Smooth muscle cell (in vitro differentiated cells): ENCODE data around the gene DHODH. TPM values are rescaled to one million over a fixed set of nuclear protein-coding genes. Genes with fewer than 3 reads are reported as not detected.
"Not testable (repeated sequence)": the region's sequence is repeated elsewhere in the genome, so short reads cannot be mapped to it uniquely, and the experiment has no call there.

Experiments used
- DNase-seq: peaks from one replicate; lab custom pipeline; 2025; ENCODE audit not compliant: unreplicated experiment; lab: John Stamatoyannopoulos, UW
- H2AFZ ChIP-seq: fragments of 200-600 bp; sonication (generic); 2 replicates; pipeline ENCODE4 v1.6.0; 2016; ENCODE audit warnings: antibody characterized with exemption, low read depth, mild to moderate bottlenecking
- H3F3A ChIP-seq: fragments of 200-600 bp; sonication (generic); 2 replicates; pipeline ENCODE4 v1.6.0; 2017; ENCODE audit warnings: antibody characterized with exemption, low read depth
- H3K27ac ChIP-seq: fragments of 200-600 bp; sonication (generic); 2 replicates; pipeline ENCODE4 v1.5.1; 2016; ENCODE audit warnings: low read depth, mild to moderate bottlenecking
- H3K27me3 ChIP-seq: fragments of 200-600 bp; sonication (generic); 2 replicates; pipeline ENCODE4 v1.6.1; 2016; ENCODE audit warnings: low read depth, mild to moderate bottlenecking
- H3K36me3 ChIP-seq: fragments of 200-600 bp; sonication (generic); 2 replicates; pipeline ENCODE4 v1.5.1; 2016; ENCODE audit warnings: low read depth
- H3K4me1 ChIP-seq: fragments of 200-600 bp; sonication (generic); 2 replicates; pipeline ENCODE4 v1.5.1; 2016; ENCODE audit warnings: low read depth
- H3K4me2 ChIP-seq: fragments of 200-600 bp; sonication (generic); 2 replicates; pipeline ENCODE4 v1.6.0; 2016; ENCODE audit warnings: mild to moderate bottlenecking
- H3K4me3 ChIP-seq: fragments of 200-600 bp; sonication (generic); 2 replicates; pipeline ENCODE4 v1.5.1; 2016; ENCODE audit warnings: mild to moderate bottlenecking
- H3K79me2 ChIP-seq: fragments of 200-600 bp; sonication (generic); 2 replicates; pipeline ENCODE4 v1.6.0; 2016; ENCODE audit warnings: low read depth, mild to moderate bottlenecking
- H3K9ac ChIP-seq: fragments of 200-600 bp; sonication (generic); 2 replicates; pipeline ENCODE4 v1.6.0; 2016; ENCODE audit warnings: low read depth
- H3K9me3 ChIP-seq: fragments of 200-600 bp; sonication (generic); replicated peaks from 2 replicates; pipeline ENCODE4 v1.5.1; 2016; ENCODE audit warnings: low read depth
- H4K20me1 ChIP-seq: fragments of 200-600 bp; sonication (generic); 2 replicates; pipeline ENCODE4 v1.6.0; 2016; ENCODE audit warnings: low read depth
- WGBS: methylation state at CpG from one replicate; pipeline ENCODE4 v1.1.7; 2016; ENCODE audit warnings: low lambda C conversion rate; 5-methylcytosine and 5-hydroxymethylcytosine counted together
- polyA plus RNA-seq: library from polyadenylated mRNA; unstranded; fragments of >200 nt; fragmentation: Nextera tagmentation; extraction: Ambion mirVana; gene quantifications from 2 replicates; pipeline ENCODE4 v1.2.1, GENCODE V29; 2016
- total RNA-seq: library from RNA; depleted of rRNA; stranded (reverse); fragments of >200 nt; gene quantifications from 2 replicates; pipeline ENCODE4 v1.2.3, GENCODE V29; 2014
- TF ChIP-seq, protein P1 (sequence below): fragments of 200-600 bp; sonication (generic); IDR thresholded peaks from 2 replicates; pipeline ENCODE4 v1.5.1; 2017; ENCODE audit warnings: borderline replicate concordance, mild to moderate bottlenecking, antibody characterized with exemption; ENCODE audit not compliant: insufficient read depth, poor library complexity, severe bottlenecking

The DHODH gene
- total and polyA plus RNA-seq, 2 experiments from 2014 or later, result 5.0 to 6.2 TPM

DNA sequence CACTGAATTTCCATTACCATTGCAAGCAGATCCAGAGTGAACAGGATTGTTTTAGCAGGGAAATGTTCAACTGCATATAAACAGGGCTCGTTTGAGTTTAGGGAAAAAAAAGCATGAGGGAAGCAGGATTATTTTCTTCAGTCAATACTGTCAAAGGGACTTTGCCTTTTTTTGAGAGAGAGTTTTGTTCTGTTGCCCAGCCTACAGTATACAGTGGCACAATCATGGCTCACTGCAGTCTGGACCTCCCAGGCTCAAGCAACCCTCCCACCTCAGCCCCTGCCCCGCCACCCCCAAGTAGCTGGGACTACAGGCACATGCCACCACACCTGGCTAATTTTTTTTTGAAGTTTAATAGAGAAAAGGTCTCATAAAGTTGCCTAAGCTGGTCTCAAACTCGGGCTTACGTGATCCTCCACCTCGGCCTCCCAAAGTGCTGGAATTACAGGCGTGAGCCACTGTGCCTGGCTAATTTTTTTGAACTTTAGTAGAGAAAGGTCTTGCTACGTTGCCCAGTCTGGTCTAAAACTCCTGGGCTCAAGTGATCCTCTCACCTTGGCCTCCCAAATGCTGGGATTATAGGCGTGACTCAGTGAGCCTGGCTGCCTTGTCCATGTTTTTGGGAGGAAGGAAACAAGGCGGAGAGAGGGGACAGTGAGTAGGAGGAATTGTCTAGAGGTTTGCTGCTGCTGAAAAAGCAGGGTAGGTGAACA lies 23.1 kb upstream of the DHODH start:
- WGBS, result 85% methylated on average over 9 of the region's 9 CpGs
- Histone ChIP-seq H3K36me3 (no peaks in the 10 kb centered on the region), H3K9me3 (no peaks in the 10 kb centered on the region), H4K20me1 (no peaks in the 10 kb centered on the region), H3K4me1 (no peaks in the 10 kb centered on the region), H3K79me2 (no peaks in the 10 kb centered on the region), H3K4me3 (no peak overlapping the region), H3K4me2 (no peak overlapping the region), H3F3A (no peaks in the 10 kb centered on the region), H3K27me3 (peaks cover 3% of the 10 kb centered on the region), H2AFZ (no peak overlapping the region), H3K27ac (no peak overlapping the region), H3K9ac (no peak overlapping the region)
- DNase-seq, result no peak
- TF ChIP-seq, protein P1, sequence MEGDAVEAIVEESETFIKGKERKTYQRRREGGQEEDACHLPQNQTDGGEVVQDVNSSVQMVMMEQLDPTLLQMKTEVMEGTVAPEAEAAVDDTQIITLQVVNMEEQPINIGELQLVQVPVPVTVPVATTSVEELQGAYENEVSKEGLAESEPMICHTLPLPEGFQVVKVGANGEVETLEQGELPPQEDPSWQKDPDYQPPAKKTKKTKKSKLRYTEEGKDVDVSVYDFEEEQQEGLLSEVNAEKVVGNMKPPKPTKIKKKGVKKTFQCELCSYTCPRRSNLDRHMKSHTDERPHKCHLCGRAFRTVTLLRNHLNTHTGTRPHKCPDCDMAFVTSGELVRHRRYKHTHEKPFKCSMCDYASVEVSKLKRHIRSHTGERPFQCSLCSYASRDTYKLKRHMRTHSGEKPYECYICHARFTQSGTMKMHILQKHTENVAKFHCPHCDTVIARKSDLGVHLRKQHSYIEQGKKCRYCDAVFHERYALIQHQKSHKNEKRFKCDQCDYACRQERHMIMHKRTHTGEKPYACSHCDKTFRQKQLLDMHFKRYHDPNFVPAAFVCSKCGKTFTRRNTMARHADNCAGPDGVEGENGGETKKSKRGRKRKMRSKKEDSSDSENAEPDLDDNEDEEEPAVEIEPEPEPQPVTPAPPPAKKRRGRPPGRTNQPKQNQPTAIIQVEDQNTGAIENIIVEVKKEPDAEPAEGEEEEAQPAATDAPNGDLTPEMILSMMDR, result no peak

DNA sequence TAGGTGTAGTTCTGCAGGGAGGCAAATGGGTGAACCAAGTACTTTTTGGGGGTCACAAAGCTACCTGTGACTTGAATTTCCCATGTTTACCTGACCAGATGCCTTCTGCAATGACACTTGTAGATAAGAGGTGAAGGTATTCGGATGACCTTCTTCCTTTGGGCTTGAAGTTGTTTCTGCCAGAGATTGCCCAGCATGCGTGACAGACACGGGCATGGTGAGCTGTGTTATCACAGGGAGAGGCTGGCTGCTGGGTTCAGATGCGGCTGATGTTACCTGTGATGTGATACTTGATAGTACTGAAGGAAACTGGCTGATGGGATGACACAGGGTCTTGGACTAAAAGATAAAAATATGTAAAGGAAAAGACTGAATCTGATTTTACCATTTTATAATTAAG lies 22.4 kb upstream of the DHODH start:
- H3K4me3 ChIP-seq, result no peak overlapping the region
- no peak overlapping the region for H3K27ac ChIP-seq
- 68% methylated on average over 4 of the region's 4 CpGs for WGBS

DNA sequence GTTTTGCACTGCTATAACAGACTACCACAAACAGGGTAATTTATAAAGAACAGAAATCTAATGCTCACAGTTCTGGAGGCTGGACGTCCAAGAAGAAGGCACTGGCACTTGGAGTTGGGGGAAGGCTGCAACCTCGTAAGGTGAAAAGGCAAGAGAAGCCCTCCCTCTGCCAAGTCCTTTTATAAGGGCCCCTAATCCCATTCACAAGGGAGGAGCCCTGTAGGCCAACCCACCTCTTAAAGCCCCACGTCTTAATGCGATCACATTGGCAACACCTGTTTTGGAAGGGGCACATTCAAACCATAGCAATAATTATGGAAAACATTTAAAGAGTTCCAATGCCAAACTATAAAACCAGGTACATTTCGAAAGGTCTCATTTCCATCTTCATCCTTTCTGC lies 13.5 kb upstream of the DHODH start:
- Histone ChIP-seq H3K79me2 (no peaks in the 10 kb centered on the region), H2AFZ (no peak overlapping the region), H3K9me3 (no peaks in the 10 kb centered on the region), H3K36me3 (no peaks in the 10 kb centered on the region), H3K27ac (no peak overlapping the region), H3K4me1 (no peaks in the 10 kb centered on the region), H3K27me3 (peaks cover 31% of the 10 kb centered on the region), H3K4me2 (no peak overlapping the region), H4K20me1 (no peaks in the 10 kb centered on the region), H3K9ac (no peak overlapping the region), H3K4me3 (no peak overlapping the region), H3F3A (no peaks in the 10 kb centered on the region)
- no peak for DNase-seq
- 49% methylated on average over 5 of the region's 5 CpGs for WGBS
- TF ChIP-seq, protein P1, result no peak

More for the DNA sequence above, 22.4 kb upstream of the DHODH start:
- Histone ChIP-seq H3K9me3 (no peaks in the 10 kb centered on the region), H3K79me2 (no peaks in the 10 kb centered on the region), H3K4me1 (no peaks in the 10 kb centered on the region), H3K4me2 (no peak overlapping the region), H2AFZ (no peak overlapping the region), H3K36me3 (no peaks in the 10 kb centered on the region), H3K9ac (no peak overlapping the region), H3F3A (no peaks in the 10 kb centered on the region), H4K20me1 (no peaks in the 10 kb centered on the region), H3K27me3 (peaks cover 3% of the 10 kb centered on the region)
- TF ChIP-seq, protein P1, result no peak
- DNase-seq, result no peak

DNA sequence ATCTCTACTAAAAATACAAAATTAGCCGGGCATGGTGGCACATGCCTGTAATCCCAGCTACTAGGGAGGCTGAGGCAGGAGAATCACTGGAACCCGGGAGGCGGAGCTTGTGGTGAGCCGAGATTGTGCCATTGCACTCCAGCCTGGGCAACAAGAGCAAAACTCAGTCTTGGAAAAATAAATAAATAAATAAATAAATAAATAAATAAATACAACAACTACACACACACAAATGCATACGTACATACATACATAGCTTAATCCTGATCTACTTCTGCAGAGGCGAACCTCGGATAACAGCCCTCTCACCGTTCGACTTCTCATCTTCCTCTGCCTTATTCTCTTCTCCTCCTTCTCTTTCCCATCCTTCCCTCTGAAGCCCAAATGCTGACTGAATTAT lies 11.0 kb upstream of the DHODH start:
- H2AFZ ChIP-seq, H3K36me3 ChIP-seq, H3K79me2 ChIP-seq, H4K20me1 ChIP-seq, H3K9me3 ChIP-seq, H3F3A ChIP-seq, DNase-seq, H3K4me2 ChIP-seq, H3K4me3 ChIP-seq, H3K4me1 ChIP-seq, H3K9ac ChIP-seq, H3K27ac ChIP-seq: not testable (repeated sequence)
- 94% methylated on average over 9 of the region's 9 CpGs for WGBS
- peaks cover 16% of the 10 kb centered on the region for H3K27me3 ChIP-seq
